NCI-H1436 treated with DMSO at 0.1 percent for 48 hours (cell line): ENCODE measurements around the gene FKBP7.
"Not testable (repeated sequence)": the region's sequence is repeated elsewhere in the genome, so short reads cannot be mapped to it uniquely, and the experiment has no call there.

Source experiments
- DNase-seq: peaks from one replicate; lab custom pipeline; 2025; lab: John Stamatoyannopoulos, UW

Gene FKBP7, protein sequence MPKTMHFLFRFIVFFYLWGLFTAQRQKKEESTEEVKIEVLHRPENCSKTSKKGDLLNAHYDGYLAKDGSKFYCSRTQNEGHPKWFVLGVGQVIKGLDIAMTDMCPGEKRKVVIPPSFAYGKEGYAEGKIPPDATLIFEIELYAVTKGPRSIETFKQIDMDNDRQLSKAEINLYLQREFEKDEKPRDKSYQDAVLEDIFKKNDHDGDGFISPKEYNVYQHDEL

GRCh38 chr2:178478439-178479274 is at the start of gene FKBP7:
FKBP7 (minus strand) TSS chr2:178478600; CDS start chr2:178478499, 101 bp downstream.
- DNase-seq = peak; percentile 62

DNA sequence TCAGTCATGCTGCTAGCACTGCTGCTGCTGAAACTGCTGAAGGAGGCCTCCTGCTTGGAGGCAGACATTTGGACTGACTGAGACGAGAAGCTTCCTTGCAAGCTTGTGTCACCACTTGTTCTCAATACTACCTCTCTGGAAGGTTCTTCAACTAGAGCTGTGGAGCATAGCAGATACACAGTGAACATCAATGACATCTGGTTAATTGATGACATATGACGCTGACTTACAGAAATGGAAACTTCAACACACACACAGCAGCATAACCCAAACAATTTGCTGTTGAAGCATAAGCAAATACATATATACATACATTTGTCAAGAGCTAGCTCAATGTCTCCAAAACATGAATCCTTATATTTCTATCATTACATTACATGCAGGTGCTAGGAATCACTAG is 49.2 kb upstream of the FKBP7 start:
- DNase-seq = no peak

- DNase-seq = no peak
Observed at GRCh38 chr2:178526256-178526655, 47.9 kb upstream of the FKBP7 start.

GRCh38 chr2:178525460-178525859 is 47.1 kb upstream of the FKBP7 start:
- not testable (repeated sequence) for DNase-seq

DNA sequence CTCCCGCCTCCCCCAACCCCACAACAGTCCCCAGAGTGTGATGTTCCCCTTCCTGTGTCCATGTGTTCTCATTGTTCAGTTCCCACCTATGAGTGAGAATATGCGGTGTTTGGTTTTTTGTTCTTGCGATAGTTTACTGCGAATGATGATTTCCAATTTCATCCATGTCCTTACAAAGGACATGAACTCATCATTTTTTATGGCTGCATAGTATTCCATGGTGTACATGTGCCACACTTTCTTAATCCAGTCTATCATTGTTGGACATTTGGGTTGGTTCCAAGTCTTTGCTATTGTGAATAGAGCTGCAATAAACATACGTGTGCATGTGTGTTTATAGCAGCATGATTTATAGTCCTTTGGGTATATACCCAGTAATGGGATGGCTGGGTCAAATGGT is 46.6 kb upstream of the FKBP7 start:
- DNase-seq = not testable (repeated sequence)

GRCh38 chr2:178523596-178524134 is 45.3 kb upstream of the FKBP7 start:
- no peak for DNase-seq

GRCh38 chr2:178522950-178523595 is 44.7 kb upstream of the FKBP7 start:
- peak; percentile 39 for DNase-seq

GRCh38 chr2:178521304-178522150 is 43.1 kb upstream of the FKBP7 start:
- no peak for DNase-seq

- no peak for DNase-seq
Observed at GRCh38 chr2:178517496-178517895, 39.1 kb upstream of the FKBP7 start.

- DNase-seq = no peak
Observed at GRCh38 chr2:178514664-178515063, 36.3 kb upstream of the FKBP7 start.

DNA sequence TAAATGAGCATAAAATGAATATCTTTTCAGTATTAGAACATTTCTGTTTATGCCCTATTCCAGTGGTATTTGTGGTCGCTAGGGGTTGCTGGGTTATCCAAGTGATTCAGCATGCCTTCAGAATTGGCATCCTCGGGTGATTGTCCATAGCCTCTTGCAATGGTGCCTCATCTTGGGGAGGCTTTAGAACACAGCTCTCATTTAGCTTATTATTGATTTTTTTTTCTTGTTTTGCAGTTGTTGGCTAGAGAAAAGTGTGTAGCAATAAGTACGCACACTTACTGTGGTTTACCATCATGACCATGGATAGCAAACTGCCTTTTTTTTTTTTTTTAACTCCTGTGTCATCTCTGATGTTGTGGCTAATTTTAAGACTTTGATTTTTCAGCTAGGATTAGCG is 35.5 kb upstream of the FKBP7 start:
- DNase-seq = no peak

- no peak for DNase-seq
Observed at GRCh38 chr2:178512484-178512883, 34.1 kb upstream of the FKBP7 start.

GRCh38 chr2:178510384-178510783 is 32.0 kb upstream of the FKBP7 start:
- no peak for DNase-seq

DNA sequence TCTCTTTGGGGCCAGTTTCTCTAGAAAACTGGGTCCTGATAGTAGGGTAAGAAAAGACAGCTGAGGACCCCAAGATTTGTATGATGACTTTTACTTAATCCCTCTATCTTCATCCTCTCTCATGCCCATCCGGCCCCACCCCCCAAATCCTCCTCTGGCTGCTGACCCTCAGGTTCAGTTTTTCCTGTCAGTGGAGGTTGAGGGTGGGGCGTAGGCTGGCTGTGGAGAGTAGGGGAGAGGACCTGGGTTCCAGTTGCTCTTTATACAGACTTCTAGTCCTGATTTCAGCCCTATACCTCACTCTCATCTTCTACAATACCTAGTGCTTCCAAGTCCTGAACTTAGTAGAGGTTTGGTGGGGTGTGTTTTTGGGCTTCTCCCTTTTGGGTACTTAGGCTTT is 30.2 kb upstream of the FKBP7 start:
- no peak for DNase-seq

DNA sequence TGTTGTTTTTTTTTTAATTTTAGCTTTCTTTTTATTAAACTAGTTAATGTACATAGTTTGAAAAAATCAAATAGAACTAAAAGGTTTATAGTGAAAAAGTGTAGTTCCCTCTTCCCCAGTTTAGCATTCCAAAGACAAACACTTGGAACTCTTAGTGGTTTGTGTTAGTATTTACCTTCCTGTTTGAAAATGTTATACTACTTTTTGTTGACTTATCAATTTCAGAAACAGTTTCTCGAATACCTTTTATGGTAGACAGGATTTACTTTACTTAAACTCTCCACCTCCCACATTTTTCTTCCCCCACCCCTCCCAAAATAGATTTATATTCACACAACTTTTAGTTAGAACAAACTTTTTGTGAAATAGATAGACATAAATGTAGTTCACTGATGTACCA is 28.5 kb upstream of the FKBP7 start:
- no peak for DNase-seq

GRCh38 chr2:178506524-178506923 is 28.1 kb upstream of the FKBP7 start:
- no peak for DNase-seq

GRCh38 chr2:178506101-178506500 is 27.7 kb upstream of the FKBP7 start:
- no peak for DNase-seq

GRCh38 chr2:178502751-178503150 is 24.4 kb upstream of the FKBP7 start:
- no peak for DNase-seq

GRCh38 chr2:178499640-178500039 is 21.2 kb upstream of the FKBP7 start:
- DNase-seq = no peak

- no peak for DNase-seq
Observed at GRCh38 chr2:178498137-178498536, 19.7 kb upstream of the FKBP7 start.

- DNase-seq = no peak
Observed at GRCh38 chr2:178496049-178496448, 17.6 kb upstream of the FKBP7 start.

DNA sequence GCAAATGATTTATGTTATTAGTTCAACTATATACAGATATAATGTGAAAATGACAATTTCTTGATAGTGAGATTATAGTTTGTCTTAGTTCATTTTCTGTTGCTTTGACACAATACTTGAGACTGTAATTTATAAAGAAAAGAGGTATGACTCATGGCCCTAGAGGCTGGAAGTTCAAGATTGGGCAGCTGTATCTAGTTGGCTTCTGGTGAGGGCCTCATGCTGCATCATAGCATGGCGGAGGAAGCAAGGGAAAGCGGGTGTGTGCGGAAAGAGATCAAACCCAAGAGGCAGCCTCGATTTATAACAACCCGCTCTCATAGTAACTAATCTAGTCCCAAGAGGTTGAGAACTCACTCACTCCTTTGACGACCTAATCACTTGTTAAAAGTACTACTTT is 13.2 kb upstream of the FKBP7 start:
- DNase-seq = no peak
